Endometrial microvascular endothelial cells (primary cell): ENCODE data around the gene WDR46. TPM values are rescaled to one million over a fixed set of nuclear protein-coding genes. Genes with fewer than 3 reads are reported as not detected.
"Not testable (repeated sequence)": the region's sequence is repeated elsewhere in the genome, so short reads cannot be mapped to it uniquely, and the experiment has no call there.

ENCODE experiments used
- in situ Hi-C: cut with HindIII; loops from 2 replicates; pipeline ENCODE4 v1.10.0; 2017; ENCODE audit warnings: low sequenced_read_pairs, low pct_unique_long_range_greater_than_20kb; ENCODE audit errors: inconsistent ontology term
- total RNA-seq: library from RNA; depleted of rRNA; stranded (reverse); fragments of >200 nt; gene quantifications from one replicate; pipeline ENCODE4 v1.2.3, GENCODE V29; 2015; ENCODE audit errors: inconsistent ontology term

Gene WDR46
- total RNA-seq, 1 donor from 2014 or later = 75.1 TPM

DNA sequence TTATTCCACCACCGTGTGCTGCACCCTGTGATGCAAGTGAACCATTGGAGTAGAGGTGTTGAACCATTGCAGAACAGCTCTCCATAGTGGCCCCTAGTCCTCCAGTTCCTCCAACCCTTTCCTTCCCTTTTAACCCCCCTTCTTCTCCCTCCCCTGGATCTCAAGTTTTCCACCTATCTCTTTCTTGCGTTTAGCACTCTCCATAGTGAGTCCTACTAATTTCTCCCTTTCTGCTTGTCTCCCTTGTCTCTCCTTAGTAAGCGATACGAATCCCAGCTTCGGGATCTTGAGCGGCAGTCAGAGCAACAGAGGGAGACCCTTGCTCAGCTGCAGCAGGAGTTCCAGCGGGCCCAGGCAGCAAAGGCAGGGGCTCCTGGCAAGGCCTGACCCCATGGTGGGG, 1.4 kb upstream of the WDR46 start:
- in situ Hi-C loops = no loop called here

DNA sequence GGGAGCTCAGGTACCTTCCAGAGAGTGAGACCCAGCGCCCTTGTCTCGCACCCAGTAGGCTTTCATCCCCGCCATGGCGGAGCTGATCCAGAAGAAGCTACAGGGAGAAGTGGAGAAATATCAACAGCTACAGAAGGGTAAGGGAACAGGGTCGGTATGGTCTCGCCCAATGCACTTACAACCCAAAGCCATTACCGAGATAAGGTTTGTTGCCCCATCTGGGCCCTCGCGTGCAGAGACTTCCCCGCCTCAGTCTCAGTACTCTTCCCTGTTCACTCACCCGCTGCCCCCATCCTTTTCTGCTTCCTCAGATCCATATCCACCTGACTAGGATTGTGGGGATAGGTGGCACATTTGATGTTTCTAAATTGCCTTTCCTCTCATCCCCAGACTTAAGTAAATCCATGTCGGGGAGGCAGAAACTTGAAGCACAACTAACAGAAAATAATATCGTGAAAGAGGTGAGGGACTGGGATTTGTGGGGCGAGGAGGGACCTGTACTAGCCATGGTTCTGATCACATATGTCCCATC, 811 bp upstream of the WDR46 start:
- in situ Hi-C loops = no loop called here

DNA sequence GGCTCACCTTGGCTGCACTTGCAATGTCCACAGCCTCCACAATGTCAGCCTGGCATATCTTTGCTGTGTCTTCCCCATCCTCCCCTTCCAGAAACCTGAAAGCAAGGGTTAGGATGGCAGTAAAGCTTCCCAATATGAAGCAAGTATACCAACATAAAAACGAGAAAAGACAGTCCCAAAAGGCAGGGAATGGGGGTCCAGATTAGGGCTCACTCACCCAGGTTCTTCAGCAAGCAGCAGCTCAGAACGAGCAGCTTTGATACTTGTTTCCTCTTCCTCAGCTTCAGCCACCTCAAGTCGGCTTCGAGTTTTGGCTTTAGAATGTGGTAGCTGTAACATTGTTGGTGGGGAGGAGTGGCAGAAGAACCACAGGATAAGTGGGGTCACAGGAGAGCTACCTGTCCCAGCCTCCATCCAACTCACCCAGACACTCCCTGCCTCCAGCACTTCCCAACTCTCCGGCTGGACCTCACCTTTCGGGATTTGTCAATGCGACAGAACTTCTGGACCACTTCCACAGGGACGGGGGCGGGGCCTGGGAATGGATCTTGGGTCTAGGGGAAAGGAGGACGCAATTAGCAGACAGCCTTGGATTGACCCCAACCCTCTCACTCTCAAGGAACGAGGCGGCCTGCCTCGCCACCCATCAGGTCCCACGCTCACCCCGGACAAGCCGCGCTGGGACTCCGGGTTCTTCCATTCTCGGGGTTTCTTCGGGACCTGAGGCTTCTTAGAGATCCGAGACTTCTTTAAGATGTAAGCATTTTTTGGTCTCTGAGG, 708 bp downstream of the WDR46 start:
- in situ Hi-C loops = no loop called here

DNA sequence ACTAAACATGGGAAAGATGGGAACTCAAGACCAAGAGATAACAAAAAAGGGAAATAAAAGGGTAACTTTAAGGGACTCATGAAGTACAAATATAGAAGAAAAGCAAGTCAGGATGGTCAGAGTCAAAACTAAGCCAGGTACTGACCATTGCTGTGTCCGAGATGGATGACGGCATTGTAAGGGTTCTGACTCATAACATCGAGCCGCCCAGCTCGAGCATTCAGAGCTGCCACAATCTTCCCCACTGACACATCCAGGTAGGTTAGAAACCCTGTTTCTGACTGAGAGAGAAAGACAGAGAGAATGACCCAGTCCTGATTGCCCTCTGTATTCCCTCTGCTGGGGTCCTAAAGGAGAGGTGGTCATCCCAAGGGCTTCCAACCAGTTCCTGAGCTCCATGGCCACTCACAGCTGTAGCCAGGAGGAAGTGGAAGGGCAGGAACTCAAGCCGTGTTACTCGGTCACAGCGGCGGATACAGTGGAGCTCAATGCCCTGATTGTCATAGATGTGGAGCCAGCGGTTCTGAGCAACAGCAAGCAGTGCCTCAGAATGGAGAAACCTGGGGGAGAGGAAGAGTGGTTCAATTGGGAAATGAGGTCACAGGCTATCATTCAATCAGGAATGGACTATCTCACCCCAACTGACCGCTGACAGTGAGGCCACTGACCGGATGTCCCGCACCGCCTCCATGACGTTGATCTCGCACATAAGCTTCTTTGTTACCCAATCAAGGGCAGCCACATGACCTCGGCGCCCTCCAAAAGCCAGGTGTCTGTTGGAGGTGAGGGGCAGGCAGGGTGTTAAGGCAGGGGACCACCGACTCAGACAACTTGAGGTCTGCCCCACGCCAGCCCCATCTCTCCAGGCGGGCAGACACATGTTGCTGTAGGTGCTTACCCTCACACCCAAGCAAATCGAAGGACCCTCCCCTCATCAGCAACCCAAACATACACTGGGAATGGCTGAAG, 1.8 kb downstream of the WDR46 start:
- in situ Hi-C loops = no loop called here

DNA sequence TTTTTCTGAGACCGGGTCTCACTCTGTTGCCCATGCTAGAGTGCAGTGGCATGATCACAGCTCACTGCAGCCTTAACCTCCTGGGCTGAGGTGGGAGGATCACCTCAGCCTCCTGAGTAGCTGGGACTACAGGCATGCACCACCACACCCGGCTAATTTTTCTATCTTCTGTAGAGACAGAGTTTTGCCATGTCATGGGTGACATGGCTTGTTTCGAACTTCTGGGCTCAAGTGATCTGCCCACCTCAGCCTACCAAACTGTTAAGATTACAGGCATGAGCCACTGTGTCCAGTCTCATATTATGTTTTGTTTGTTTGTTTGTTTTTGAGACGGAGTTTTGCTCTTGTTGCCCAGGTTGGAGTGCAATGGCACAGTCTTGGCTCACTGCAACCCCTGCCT, 3.8 kb downstream of the WDR46 start:
- in situ Hi-C loops = not testable (repeated sequence)

DNA sequence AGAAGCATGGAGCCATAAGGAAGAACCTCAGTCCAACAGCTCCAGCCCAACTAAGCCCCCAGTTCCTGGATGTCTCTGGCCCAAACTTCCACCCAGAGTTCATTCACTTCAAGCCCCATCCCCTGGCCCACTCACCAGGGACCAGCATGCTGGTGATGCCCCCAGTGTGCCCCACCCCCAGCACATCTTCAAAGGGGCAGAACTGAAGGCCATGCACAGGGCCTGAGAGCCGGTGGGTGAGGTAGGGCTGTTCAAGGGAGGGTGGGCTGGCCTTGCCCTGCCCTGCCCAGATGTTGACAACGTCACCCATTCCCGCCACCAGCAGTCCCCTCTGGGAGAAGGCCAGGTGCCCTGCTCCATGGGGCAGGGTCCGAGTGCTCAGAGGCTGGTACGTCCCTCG, 8.5 kb downstream of the WDR46 start:
- in situ Hi-C loops = no loop called here

DNA sequence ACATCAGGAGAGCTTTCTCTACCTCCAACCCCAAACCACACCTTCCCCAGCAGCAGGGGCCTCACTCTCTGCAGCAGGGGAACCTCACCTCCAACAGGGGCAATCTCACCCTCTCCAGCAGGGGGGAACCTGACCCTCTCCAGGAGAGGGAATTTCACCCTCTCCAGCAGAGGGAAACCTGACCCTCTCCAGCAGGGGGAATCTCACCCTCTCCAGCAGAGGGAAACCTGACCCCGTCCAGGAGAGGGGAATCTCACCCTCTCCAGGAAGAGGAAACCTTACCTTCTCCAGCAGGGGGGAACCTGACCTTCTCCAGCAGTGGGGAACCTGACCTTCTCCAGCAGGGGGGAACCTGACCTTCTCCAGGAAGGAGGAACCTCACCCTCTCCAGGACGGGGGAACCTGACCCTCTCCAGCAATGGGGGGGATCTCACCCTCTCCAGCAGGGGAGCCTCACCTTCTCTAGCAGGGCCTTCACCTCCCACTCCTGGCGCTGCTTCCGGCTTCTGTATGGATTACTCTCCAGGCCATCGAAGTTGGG, 9.0 kb downstream of the WDR46 start:
- in situ Hi-C loops = no loop called here

DNA sequence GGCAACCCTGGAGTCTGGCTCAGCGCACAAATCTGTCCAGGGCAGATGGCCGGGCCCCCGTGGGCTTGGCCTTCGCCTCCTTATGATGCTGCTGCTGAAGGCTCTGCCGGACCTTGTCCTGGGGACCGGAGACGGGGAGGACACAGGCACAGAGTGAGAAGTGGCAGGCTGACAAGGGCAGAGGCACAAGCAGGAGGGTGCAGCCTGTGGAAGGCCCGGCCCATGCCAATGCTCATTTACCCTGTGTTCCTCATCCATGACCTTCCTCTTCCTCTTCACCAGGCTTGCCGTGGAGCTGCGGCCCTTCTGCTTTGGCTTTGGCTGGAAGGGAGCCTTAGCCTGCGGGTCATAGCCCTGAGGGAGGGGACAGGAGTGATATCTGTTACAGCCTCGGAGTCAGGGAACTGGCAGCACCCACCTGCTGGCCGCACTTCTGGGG, 9.8 kb downstream of the WDR46 start:
- in situ Hi-C loops = no loop called here

DNA sequence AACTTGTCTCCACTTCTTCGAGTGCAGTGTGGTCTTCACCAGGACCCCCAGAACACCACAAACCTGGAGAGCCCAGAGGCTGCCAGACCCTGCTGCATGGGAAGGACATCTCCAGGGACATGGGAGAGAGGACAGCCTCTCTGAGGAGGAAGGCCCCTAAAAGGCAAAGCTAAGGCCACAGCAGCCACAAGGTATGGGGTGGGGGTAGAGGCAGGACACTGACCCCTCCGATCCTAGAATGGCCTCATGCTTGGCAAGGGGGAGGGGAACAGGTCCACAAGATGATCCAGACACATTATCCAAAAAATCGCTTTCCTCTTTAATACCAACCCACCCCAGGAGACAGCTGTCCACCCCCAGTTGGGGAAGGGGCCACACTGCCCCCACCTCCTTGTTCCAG, 10.2 kb downstream of the WDR46 start:
- in situ Hi-C loops = no loop called here

DNA sequence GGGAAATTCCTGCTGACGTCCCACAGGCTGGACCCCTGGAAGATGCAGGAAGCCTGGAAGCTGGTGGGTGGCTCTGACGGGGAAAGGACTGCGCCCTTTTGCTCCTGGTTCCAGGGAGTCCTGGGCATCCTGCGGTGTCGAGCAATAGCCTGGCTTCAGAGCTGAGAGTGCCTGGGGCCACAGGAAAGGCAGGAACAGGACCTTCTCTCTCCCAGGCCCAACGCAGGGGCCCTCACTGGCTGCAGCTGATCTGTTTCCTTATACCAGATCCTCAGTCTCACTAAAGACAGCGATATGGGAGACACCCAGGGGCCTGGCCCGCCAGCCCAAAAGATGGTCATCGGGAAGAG, 10.7 kb downstream of the WDR46 start:
- in situ Hi-C loops = no loop called here

DNA sequence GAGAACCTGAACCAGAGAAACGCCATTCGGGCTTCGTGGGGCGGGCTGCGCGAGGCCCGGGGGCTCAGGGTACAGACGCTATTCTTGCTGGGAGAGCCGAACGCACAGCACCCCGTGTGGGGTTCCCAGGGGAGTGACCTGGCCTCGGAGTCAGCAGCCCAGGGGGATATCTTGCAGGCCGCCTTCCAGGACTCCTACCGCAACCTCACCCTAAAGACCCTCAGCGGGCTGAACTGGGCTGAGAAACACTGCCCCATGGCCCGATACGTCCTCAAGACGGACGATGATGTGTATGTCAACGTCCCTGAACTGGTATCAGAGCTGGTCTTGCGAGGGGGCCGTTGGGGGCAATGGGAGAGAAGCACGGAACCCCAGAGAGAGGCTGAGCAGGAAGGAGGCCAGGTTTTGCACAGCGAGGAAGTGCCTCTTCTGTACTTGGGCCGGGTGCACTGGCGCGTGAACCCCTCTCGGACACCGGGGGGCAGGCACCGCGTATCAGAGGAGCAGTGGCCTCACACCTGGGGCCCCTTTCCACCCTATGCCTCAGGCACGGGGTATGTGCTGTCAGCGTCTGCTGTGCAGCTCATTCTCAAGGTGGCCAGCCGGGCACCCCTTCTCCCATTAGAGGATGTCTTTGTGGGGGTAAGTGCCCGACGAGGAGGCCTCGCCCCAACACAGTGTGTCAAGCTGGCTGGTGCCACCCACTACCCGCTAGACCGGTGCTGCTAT, 11.2 kb downstream of the WDR46 start:
- in situ Hi-C loops = no loop called here

DNA sequence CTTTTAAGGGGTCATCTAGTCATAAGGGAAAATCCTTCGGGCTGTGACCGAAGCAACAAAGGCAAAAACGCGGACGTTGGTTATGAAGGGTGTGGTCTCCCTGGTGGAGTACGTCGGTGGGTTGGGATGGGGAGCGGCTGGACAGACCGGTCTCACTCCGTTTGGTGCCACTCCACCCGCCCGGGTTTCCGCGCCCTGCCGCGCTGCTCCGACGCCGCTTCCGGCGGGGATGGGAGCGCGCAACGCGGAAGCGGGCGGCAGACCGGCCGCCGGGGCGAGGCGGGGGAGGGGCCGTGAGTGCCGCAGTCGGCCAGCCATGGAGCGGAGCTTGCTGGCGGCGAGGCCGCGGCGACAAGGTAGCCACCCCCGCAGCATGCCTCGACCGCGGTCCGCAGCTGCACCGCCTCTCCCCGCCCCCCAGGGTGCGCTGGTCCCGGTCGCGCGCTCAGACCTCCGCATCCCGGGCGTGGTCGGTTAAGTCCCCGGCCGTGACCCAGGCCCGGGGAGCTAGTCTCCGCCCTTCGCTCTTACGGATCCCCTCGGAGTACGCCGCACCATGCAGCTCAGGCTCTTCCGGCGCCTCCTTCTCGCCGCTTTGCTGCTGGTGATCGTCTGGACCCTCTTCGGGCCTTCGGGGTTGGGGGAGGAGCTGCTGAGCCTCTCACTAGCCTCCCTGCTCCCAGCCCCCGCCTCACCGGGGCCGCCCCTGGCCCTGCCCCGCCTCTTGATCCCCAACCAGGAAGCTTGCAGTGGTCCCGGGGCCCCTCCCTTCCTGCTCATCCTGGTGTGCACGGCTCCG, 12.0 kb downstream of the WDR46 start, which contains the start of gene B3GALT4:
Gene B3GALT4, plus strand, starts transcription at position 260 of the 799 bp plus-strand sequence. Its CDS starts 297 bp downstream, at position 557.
- in situ Hi-C loops = no loop called here

DNA sequence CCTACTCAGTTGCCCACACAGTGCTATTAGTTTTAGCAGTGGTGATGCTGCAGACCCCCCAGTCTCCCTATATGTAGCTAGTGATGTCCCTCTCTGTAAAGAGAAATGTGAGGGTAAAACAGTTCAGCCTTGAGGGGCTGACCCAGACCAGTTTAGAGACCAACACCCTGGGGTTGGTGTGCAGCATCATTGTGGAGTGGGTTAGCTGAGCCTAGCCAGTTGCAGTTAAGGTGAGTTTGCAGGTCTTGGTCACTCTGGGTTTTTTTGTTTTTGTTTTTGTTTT, 12.5 kb downstream of the WDR46 start:
- in situ Hi-C loops = no loop called here

DNA sequence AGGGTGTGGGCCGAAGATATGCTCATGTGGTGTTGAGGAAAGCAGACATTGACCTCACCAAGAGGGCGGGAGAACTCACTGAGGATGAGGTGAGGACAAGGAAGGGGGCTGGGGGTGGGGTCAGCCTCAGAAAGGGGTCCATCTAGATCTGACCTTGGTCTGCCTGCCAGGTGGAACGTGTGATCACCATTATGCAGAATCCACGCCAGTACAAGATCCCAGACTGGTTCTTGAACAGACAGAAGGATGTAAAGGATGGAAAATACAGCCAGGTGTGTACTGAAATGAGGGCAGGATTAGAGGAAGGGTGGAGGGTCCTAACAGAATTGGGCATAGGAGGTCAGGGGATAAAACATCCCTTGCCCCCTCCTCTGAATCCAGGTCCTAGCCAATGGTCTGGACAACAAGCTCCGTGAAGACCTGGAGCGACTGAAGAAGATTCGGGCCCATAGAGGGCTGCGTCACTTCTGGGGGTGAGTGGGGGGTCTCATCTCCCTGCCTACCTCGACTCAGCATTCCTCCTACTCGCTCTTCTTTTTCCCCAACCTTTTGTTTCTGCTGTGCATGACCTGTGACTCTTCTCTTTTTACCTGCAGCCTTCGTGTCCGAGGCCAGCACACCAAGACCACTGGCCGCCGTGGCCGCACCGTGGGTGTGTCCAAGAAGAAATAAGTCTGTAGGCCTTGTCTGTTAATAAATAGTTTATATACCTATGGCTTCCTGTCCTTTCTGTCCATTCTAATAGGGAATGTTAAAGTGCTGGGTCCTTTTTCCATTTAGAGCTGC, 13.1 kb downstream of the WDR46 start:
- in situ Hi-C loops = not testable (repeated sequence)

DNA sequence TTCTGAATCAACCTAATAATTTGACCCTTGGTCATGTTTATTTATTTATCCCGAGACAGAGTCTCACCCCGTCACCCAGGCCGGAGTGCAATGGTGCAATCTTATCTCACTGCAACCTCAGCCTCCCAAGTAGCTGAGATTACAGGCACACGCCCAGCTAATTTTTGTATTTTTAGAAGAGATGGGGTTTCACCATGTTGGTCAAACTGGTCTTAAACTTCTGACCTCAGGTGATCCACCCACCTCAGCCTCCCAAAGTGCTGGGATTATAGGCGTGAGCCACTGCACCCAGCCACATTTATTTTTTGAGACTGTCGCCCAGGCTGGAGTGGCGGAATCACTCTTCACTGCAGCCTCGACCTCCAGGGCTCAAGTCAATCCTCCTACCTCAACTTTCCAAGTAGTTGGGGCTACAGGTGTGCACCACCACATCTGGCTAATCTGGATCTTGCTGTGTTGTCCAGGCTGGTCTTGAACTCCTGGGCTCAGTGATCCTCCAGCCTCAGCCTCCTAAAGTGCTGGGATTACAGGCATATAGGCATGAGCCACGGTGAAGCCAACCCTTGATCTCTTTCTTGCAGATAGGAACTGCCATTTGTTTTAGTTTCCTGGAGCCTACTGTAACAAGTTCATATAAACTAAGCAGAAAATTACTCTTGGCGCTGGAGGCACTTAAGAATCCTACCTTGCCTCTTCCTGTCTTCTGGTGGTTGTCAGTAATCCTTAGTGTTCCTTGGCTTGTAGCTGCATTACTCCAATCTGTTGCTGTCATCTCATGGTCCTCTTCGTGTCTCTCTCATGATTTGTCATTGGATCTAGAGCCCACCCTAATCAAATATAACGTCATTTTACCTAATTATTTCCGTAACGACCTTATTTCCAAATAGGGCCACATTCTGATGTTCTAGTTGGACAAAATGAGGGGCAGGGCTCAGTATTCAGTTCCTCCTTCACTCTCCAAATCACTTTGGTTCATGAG, 14.8 kb downstream of the WDR46 start:
- in situ Hi-C loops = no loop called here

DNA sequence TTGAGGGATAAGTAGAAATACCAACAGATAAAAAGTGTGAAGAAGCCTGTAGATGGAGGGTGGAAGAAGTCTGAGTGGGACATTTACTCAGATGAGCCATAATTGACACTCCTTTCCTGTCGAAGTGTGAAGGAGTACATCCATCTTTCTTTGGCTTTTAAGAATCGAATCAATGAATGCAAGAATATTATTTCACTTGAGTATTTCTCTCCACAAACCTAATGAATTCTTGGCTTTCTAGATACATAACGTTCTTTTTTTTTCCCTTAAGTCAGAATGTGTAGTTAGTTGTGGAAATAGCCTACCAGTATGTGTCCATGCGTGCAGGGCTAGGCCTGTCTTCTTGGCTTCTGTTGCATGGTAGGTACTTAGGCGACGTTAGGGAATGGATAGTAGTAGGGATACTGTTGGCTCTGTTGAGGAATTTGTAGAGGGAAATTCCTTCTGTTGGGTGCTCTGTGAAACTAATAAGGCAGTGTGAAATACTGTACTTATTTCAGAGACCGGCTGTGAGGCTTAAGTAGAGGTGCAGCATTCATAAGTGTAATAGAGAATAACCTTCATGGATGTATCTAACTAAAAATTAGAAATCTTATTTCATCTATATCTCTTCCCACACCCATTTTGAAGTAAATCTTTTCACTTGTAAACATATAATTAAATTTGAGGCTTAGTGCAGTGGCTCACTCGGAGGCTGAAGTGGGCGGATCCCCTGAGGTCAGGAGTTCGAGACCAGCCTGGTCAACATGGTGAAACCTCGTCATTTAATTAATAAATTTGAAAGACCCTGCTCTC, 15.7 kb downstream of the WDR46 start:
- in situ Hi-C loops = no loop called here
